Heart left ventricle (tissue), 13 donors: ENCODE results near the gene APOD.

Experiments used
- CTCF ChIP-seq, 12 donors: fragments of 200-600 bp; sonication (generic) in 4 of 12; IDR thresholded peaks; one replicate each; pipeline versions ENCODE4 v1.5.0 to v1.8.0; 2018 to 2022; ENCODE audit warnings: antibody characterized with exemption in 12 of 12, mild to moderate bottlenecking in 5 of 12
- POLR2A ChIP-seq, 2 donors: fragments of 450-650 bp; IDR thresholded peaks; one replicate each; pipeline ENCODE4 v1.6.1; 2017; ENCODE audit warnings: antibody characterized with exemption in 2 of 2, mild to moderate bottlenecking in 2 of 2, moderate library complexity in 2 of 2
- donor health status: ischemic (EF 13 %, LVEDD 7.1; RV severe dilation, severe dysfunction).
- donor health status: DM: no; HTN: yes; CAD: no.
- donor health status: DM: no; HTN: no; CAD: no.
- donor health status: ischemic (EF 25% LVEDD 6.9; RV normal size, moderate dysfunction).
- donor health status: ischemic (EF 25% LVEDD 5.7; RV mildly dilated, moderate dysfunction).
- donor health status: ischemic (EF 35%, LVEDD 5.7; RV mildly dilated, moderate dysfunction).
- donor health status: nonischemic (EF 11% LVEDD 7.7; RV severe dilation, severe dysfunction).
- donor health status: DM: yes; HTN: yes; CAD: no.
- donor health status: PGD.
- donor health status: ischemic (EF 29% LVEDD 5.4; RV normal size, mild dysfunction).
- donor health status: nonischemic (EF 23%, LVEDD 6.1; RV moderate dilation, normal function).

GRCh38 chr3:195587406-195587805, 3.7 kb upstream of the APOD start:
- TF ChIP-seq POLR2A (IDR thresholded peaks at IDR 0.05) (no peak), CTCF (IDR thresholded peaks at IDR 0.05) (no peak)
